Fibroblast of pulmonary artery (primary cell): ENCODE data around the gene LVRN.

Experiments
- DNase-seq: peaks from one replicate; pipeline ENCODE4 v3.0.0-alpha.2; 2010; ENCODE audit warnings: low read depth
- H3K4me3 ChIP-seq: replicated peaks from 2 replicates; pipeline ENCODE4 v1.5.1; 2011; ENCODE audit warnings: low read depth, mild to moderate bottlenecking, control low read depth, low read length, moderate library complexity
- CTCF ChIP-seq: IDR thresholded peaks from 2 replicates; pipeline ENCODE4 v1.5.1; 2011; ENCODE audit warnings: mild to moderate bottlenecking, control low read depth, low read length, inconsistent platforms; ENCODE audit errors: missing control alignments

Gene LVRN

GRCh38 chr5:115995351-115995750 lies 33.1 kb downstream of the LVRN start:
- TF ChIP-seq CTCF, result no peak
- DNase-seq, result no peak
- no peak overlapping the region for H3K4me3 ChIP-seq

GRCh38 chr5:116002116-116002906 lies 40.0 kb downstream of the LVRN start:
- TF ChIP-seq CTCF, result no peak
- H3K4me3 ChIP-seq, result no peak overlapping the region
- DNase-seq, result peak; percentile 32

- no peak for DNase-seq
- TF ChIP-seq CTCF, result no peak
- H3K4me3 ChIP-seq, result no peak overlapping the region
Observed at GRCh38 chr5:116004248-116004647, 42.0 kb downstream of the LVRN start.

GRCh38 chr5:116009806-116010205 lies 47.5 kb downstream of the LVRN start:
- DNase-seq, result peak; percentile 11
- no peak for TF ChIP-seq CTCF

GRCh38 chr5:116011046-116011445 lies 48.8 kb downstream of the LVRN start:
- H3K4me3 ChIP-seq, result no peak overlapping the region
- no peak for TF ChIP-seq CTCF
- no peak for DNase-seq

More at GRCh38 chr5:116009806-116010205, 47.5 kb downstream of the LVRN start:
- H3K4me3 ChIP-seq, result no peak overlapping the region

- DNase-seq, result peak; percentile 14
- TF ChIP-seq CTCF, result no peak
- H3K4me3 ChIP-seq, result no peak overlapping the region
Observed at GRCh38 chr5:116013207-116013785, 51.0 kb downstream of the LVRN start.
